ENCODE measurements around the gene PWWP2B. TPM values are rescaled to one million over a fixed set of nuclear protein-coding genes. Genes with fewer than 3 reads are reported as not detected.

The PWWP2B gene
- total and polyA plus RNA-seq, 2 donors (not counting 3 experiments of a cell fraction or from before 2014, with no cell fraction given) = 4.6 to 11.8 TPM

GRCh38 chr10:132443605-132443982, 46.6 kb downstream of the PWWP2B start:
- no peak overlapping the region for H3K9ac ChIP-seq (replicated peaks; ENCODE audit: extremely low read depth, insufficient read depth, low read length)
- ChIA-PET CTCF (interaction anchor here (0.7 to 1.2 kb wide), 3 partner anchors 13 to 46 kb away, joined by 3 to 6 read pairs (median 4); partner anchors contain the start of gene PWWP2B), POLR2A (no interaction called here)
- FAIRE-seq = no peak
- no peaks in the 10 kb centered on the region for H3K27me3 ChIP-seq (ENCODE audit: control insufficient read depth in 2 of 2, insufficient read depth in 2 of 2, low read length in 2 of 2)
- no peak overlapping the region for H2AFZ ChIP-seq (ENCODE audit: low read depth, low read length)
- no peaks in the 10 kb centered on the region for H3K79me2 ChIP-seq (ENCODE audit: control insufficient read depth, insufficient read depth, low read length)
- no peaks in the 10 kb centered on the region for H3K4me1 ChIP-seq (ENCODE audit: control insufficient read depth, extremely low read depth, insufficient read depth, low read length)
- dilution Hi-C loops (cut with MboI; ENCODE audit: extremely low pct_ligation_motif_present, low sequenced_read_pairs) (no loop called here), intact Hi-C loops (cut with micrococcal nuclease) (no loop called here)
- H3K4me2 ChIP-seq (ENCODE audit: insufficient read depth, low read length) = no peak overlapping the region
- no peak overlapping the region for H3K4me3 ChIP-seq (replicated peaks in 1 of 3; ENCODE audit: insufficient read depth in 1 of 3, low read depth in 1 of 3, low read length in 3 of 3)
- no peaks in the 10 kb centered on the region for H3K9me3 ChIP-seq (replicated peaks; ENCODE audit: control insufficient read depth, insufficient read depth, low read length)
- no peaks in the 10 kb centered on the region for H4K20me1 ChIP-seq (replicated peaks; ENCODE audit: control insufficient read depth, extremely low read depth, insufficient read depth, low read length)
- DNase-seq (ENCODE audit: low read depth, low spot score) = no peak
- no peaks in the 10 kb centered on the region for H3K9me1 ChIP-seq (replicated peaks; ENCODE audit: control insufficient read depth, extremely low read depth, insufficient read depth, low read length)
- TF ChIP-seq POLR2AphosphoS5 (IDR thresholded peaks at IDR 0.05; ENCODE audit: insufficient read depth, low read depth, low read length) = no peak
- peak in 1 of 2 donors; percentile 39 for TF ChIP-seq CTCF (IDR thresholded peaks at IDR 0.05; ENCODE audit: extremely low read depth in 1 of 2, insufficient read depth in 1 of 2, low read depth in 1 of 2, low read length in 2 of 2)
- H3K36me3 ChIP-seq (ENCODE audit: control insufficient read depth in 2 of 2, extremely low read depth in 1 of 2, insufficient read depth in 2 of 2, low read length in 2 of 2) = no peaks in the 10 kb centered on the region
- no peak overlapping the region for H3K27ac ChIP-seq (ENCODE audit: insufficient read depth, low read depth, low read length)
- no TSS peak for BruUV-seq (replicated peaks)

- dilution Hi-C loops (cut with MboI; ENCODE audit: extremely low pct_ligation_motif_present, low sequenced_read_pairs) = no loop called here
Observed at GRCh38 chr10:132443983-132444876, 47.2 kb downstream of the PWWP2B start.

More at GRCh38 chr10:132443983-132444876, 47.2 kb downstream of the PWWP2B start:
- Histone ChIP-seq H3K4me1 (ENCODE audit: control insufficient read depth, extremely low read depth, insufficient read depth, low read length) (no peaks in the 10 kb centered on the region), H4K20me1 (replicated peaks; ENCODE audit: control insufficient read depth, extremely low read depth, insufficient read depth, low read length) (no peaks in the 10 kb centered on the region), H3K4me2 (ENCODE audit: insufficient read depth, low read length) (no peak overlapping the region), H3K4me3 (replicated peaks in 1 of 3; ENCODE audit: insufficient read depth in 1 of 3, low read depth in 1 of 3, low read length in 3 of 3) (no peak overlapping the region), H3K9me1 (replicated peaks; ENCODE audit: control insufficient read depth, extremely low read depth, insufficient read depth, low read length) (no peaks in the 10 kb centered on the region), H3K79me2 (ENCODE audit: control insufficient read depth, insufficient read depth, low read length) (no peaks in the 10 kb centered on the region), H3K9me3 (replicated peaks; ENCODE audit: control insufficient read depth, insufficient read depth, low read length) (no peaks in the 10 kb centered on the region), H2AFZ (ENCODE audit: low read depth, low read length) (no peak overlapping the region), H3K9ac (replicated peaks; ENCODE audit: extremely low read depth, insufficient read depth, low read length) (no peak overlapping the region), H3K27ac (ENCODE audit: insufficient read depth, low read depth, low read length) (no peak overlapping the region), H3K36me3 (ENCODE audit: control insufficient read depth in 2 of 2, extremely low read depth in 1 of 2, insufficient read depth in 2 of 2, low read length in 2 of 2) (no peaks in the 10 kb centered on the region), H3K27me3 (ENCODE audit: control insufficient read depth in 2 of 2, insufficient read depth in 2 of 2, low read length in 2 of 2) (no peaks in the 10 kb centered on the region)
- no peak for FAIRE-seq
- no peak for DNase-seq (ENCODE audit: low read depth, low spot score)
- BruUV-seq (replicated peaks) = no TSS peak
- POLR2A ChIA-PET = no interaction called here
- CTCF ChIA-PET = interaction anchor here (0.9 to 1.2 kb wide), 4 partner anchors 18 to 47 kb away, joined by 3 to 6 read pairs (median 4); partner anchors contain the start of gene PWWP2B
- intact Hi-C loops (cut with micrococcal nuclease) = no loop called here
- no peak for TF ChIP-seq POLR2AphosphoS5 (IDR thresholded peaks at IDR 0.05; ENCODE audit: insufficient read depth, low read depth, low read length)
- TF ChIP-seq EZH2 (IDR thresholded peaks at IDR 0.05; ENCODE audit: borderline replicate concordance, low read depth, low read length, severe bottlenecking) = no peak
- no peak for TF ChIP-seq POLR2A (IDR thresholded peaks at IDR 0.05; ENCODE audit: low read depth, low read length)
- TF ChIP-seq JUN (IDR thresholded peaks at IDR 0.05; ENCODE audit: borderline replicate concordance, insufficient read depth, insufficient read length, low read depth) = no peak
